ENCODE measurements around the gene KNDC1.

DNA sequence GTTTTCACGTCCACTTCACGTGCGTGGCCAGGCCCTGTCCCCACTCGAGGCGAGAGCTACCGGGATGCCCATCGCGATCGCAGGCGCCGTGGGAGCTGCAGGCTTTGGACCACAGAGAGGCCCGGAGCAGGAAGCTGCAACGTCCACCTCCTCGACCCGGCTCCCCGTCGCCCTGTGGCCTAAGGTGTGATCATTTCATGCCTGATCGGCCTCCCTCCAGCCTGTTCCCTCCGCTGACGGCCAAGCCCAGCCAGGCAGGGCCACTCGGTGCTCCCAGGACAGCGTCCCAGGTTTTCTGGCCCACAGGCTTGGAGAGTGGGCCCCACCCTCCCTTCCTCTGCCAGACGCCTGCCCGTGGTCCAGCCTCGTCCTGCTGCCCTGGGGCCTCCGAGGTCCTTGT is 19.6 kb downstream of the KNDC1 start:
- TF ChIP-seq EZH2 (IDR thresholded peaks at IDR 0.05) (no peak), POLR2AphosphoS5 (IDR thresholded peaks at IDR 0.05; ENCODE audit: borderline replicate concordance, low read depth, low read length) (no peak)

Measured in SK-N-MC (cell line).